T-helper 1 cell (primary cell): Measurements from ENCODE around the gene SLC30A3.

Source experiments
- DNase-seq, 5 donors: peaks; one replicate each; pipeline ENCODE4 v3.0.0-alpha.2; 2012 to 2020

The SLC30A3 gene

GRCh38 chr2:27256855-27257454 is 5.9 kb downstream of the SLC30A3 start:
- DNase-seq, result no peak

- no peak for DNase-seq
These were observed 7.2 kb downstream of the SLC30A3 start for GRCh38 chr2:27255660-27256059.

- DNase-seq, result no peak
These were observed 7.7 kb downstream of the SLC30A3 start for GRCh38 chr2:27255187-27255586.

DNA sequence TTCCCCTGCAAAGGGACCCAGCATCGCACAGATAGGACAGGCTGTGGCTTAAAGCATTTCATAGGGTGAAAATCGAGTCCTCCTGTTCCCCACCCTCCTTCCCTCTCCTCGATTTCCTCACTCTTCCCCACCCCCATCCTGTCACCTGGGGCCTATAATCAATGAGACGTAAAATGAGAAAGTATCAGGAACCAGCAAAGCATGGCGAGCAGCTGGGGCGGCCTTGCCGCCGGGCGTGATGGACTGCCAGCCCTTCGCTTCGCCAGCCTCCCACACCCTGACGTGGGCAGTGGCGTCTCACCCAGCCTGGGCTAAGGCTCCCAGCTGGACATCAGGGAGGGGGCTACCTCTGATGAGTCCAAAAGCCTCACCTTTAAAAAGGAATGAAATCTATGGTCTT is 11.1 kb downstream of the SLC30A3 start:
- no peak for DNase-seq

- DNase-seq, result no peak
These were observed 12.0 kb downstream of the SLC30A3 start for GRCh38 chr2:27250652-27251379.

DNA sequence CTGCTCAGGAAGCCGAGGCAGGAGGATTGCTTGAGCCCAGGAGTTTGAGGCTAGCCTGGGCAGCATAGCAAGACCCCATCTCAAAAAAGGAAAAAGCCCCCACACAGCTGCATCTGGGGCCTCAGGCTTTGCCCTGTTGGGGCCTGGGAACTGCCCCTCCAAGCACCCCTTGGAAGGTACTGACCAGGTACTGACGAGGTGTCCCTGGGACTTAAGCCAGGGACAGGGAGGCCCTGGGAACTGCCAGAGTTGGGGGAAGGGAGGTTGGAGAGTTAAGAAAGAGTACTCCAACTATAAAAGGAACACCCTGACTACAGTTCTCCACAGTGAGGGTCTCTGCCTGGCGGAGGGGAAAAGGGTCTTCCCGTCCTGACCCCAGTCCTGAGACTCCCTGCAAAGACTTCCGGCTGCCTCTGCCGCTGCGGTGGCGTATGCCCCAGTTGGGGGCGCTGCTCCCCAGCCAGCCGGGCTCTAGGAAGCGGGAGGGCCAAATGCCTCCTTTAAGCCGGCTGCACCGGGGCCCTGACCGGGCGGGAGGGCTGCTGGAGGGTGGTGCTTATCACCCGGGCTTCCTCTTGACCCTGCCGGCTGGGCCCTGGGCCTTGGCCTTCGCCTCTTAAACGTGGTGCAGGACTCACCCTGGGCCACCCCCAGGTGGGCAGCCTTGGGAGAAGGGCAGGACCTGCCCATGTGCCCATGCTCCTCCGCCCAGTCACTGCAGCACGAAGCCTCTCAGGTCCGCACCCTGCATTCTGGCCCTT is 12.8 kb downstream of the SLC30A3 start:
- peak in 3 of 5 donors; percentile 30 to 39 (median 35) for DNase-seq

- DNase-seq, result no peak
These were observed 13.5 kb downstream of the SLC30A3 start for GRCh38 chr2:27249159-27249890.

- no peak for DNase-seq
These were observed 15.0 kb downstream of the SLC30A3 start for GRCh38 chr2:27247893-27248292.

- DNase-seq, result no peak
These were observed 17.2 kb downstream of the SLC30A3 start for GRCh38 chr2:27245626-27246025.

DNA sequence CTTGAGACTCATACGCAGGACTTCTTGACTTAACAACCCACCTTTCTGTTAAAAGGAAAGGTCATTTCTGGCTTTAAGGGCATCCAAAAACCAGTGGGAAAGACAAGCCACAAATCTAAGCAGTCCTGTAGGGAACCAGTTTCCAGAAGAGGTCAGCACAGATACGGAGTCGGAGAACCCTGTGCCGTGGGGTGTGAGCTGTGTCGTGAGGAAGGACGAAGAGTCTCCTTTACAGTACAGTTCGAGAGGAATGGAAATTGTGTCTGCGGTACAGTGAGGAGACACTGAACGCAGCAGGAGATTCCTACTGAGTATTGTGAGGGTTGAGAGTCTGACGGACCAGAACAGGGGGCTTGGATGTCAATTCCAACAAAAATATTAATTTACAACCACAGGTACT is 17.7 kb downstream of the SLC30A3 start:
- no peak for DNase-seq

DNA sequence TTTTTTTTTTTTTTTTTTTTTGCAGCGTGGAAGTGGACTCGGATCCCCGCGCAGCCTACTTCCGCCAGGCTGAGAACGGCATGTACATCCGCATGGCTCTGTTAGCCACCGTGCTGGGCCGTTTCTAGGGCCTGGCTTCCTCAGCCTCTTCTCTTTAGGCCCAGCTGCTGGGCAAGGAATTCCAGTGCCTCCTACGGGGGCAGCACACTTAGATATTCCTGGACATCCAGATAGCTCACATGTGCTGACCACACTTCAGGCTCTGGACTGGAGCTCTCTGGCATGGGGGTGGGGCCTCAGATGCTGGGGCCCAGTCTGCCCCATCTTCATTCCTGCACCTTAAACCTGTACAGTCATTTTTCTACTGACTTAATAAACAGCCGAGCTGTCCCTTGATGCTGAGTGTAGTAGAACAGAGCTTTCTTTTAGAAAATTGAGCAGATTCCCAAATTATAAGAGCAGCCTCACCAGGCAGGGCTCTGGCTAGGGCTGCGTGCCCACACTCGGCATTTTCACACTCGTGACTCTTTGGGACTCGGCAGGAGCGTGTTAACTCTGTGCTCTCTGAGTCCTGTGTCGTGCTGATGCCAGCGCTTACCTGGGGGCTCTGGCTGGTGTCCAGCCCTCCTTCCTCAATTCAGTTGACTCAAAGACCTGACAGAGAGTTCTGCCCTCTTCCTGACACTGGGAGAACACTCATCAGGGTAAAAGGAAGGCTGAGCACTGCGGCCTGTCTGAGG is 19.3 kb downstream of the SLC30A3 start:
- DNase-seq, result no peak

GRCh38 chr2:27242614-27242951 is 20.3 kb downstream of the SLC30A3 start:
- no peak for DNase-seq

- DNase-seq, result no peak
These were observed 20.9 kb downstream of the SLC30A3 start for GRCh38 chr2:27241761-27242613.

DNA sequence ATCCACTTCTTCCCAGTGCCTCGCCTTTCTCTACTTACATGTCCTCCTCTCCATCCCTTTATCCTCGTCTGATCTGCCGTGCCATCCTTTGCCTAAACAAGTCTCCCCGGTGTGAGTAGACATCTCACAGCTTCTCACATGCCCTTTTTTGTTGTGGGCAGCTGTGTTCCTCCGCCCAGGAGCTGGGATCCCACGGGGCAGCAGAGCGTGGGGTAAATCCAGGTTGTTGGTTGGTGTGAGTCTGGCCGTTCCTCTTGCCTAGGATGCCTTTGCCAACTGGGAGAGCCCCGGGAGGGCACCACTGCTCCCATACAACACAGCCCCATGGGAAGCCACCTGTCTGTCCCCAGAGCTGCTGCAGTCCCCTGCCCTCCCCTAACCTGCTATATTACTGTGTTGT is 22.4 kb downstream of the SLC30A3 start:
- DNase-seq, result no peak

DNA sequence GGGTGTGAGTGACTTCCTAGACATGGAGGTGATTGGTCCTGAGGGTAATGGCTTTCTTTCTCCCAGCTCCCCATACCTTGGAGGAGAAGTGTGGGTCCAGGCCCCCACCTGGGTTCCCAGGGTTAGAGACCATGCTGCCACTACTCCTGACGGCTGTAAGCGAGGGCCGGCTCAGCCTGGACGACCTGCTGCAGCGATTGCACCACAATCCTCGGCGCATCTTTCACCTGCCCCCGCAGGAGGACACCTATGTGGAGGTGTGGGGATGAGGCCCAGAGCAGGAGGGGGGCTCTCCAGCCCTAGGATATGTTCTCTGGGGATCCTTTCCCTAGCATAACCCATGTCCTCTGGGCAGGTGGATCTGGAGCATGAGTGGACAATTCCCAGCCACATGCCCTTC is 23.9 kb downstream of the SLC30A3 start:
- DNase-seq, result no peak

GRCh38 chr2:27237341-27237945 is 25.4 kb downstream of the SLC30A3 start:
- no peak for DNase-seq

- no peak for DNase-seq
These were observed 26.2 kb downstream of the SLC30A3 start for GRCh38 chr2:27236626-27237025.

DNA sequence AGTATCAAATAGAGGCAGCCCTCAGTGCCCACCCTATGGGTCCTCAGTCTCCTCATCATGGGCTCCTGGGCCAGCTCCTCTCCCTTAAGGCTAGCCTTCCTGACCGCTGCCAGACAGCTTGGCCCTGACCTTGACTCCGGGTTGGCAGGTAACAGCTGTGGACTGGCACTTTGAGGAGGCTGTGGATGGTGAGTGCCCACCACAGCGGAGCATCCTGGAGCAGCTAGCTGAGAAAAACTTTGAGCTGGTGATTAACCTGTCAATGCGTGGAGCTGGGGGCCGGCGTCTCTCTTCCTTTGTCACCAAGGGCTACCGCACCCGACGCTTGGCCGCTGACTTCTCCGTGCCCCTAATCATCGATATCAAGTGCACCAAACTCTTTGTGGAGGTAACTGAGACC is 26.7 kb downstream of the SLC30A3 start:
- DNase-seq, result no peak

DNA sequence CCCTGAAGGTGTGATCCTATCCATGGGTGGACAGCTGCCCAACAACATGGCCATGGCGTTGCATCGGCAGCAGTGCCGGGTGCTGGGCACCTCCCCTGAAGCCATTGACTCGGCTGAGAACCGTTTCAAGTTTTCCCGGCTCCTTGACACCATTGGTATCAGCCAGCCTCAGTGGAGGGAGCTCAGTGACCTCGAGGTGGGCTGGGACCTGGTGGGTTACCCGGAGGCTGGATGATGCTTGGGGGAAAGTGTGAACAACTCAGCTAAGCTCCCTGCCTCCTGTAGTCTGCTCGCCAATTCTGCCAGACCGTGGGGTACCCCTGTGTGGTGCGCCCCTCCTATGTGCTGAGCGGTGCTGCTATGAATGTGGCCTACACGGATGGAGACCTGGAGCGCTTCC is 29.5 kb downstream of the SLC30A3 start:
- no peak for DNase-seq

- DNase-seq, result no peak
These were observed 30.9 kb downstream of the SLC30A3 start for GRCh38 chr2:27231921-27232320.

DNA sequence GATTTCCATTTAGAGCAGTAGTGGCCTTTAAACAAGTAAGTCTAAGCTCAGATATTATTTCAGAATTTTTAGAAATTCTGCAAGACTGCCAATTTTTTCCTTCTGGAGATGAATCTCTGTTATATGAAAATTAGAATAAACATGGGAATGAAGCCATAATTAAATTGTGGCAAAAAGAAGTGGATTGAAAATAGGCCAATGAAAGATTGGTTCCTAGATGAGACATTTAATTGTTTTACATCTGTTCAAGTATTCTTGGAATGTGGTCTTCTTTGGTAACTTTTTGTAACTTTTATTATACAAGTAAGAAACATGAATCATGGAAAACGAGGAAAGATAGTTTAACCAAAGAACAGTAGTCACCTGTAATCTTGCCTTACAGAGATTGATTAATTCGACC is 35.3 kb downstream of the SLC30A3 start:
- no peak for DNase-seq
